Epithelial cell of proximal tubule (primary cell): ENCODE measurements around the gene CTIF. TPM values are rescaled to one million over a fixed set of nuclear protein-coding genes. Genes with fewer than 3 reads are reported as not detected.

ENCODE experiments used
- DNase-seq: peaks from one replicate; pipeline ENCODE4 v3.0.0-alpha.2; 2011; ENCODE audit warnings: low read depth
- H3K4me3 ChIP-seq: 2 replicates; pipeline ENCODE4 v1.5.1; 2011; ENCODE audit warnings: low read depth, mild to moderate bottlenecking, low read length
- total RNA-seq: library from RNA; depleted of rRNA; stranded (reverse); fragments of >200 nt; gene quantifications from 2 replicates; pipeline ENCODE4 v1.2.3, GENCODE V29; 2015
- TF ChIP-seq, protein P1 (sequence below): conservative IDR thresholded peaks from 2 replicates; pipeline ENCODE4 v1.5.1; 2012; ENCODE audit warnings: low read depth, mild to moderate bottlenecking, low read length

Gene CTIF
- total RNA-seq, 1 donor from 2014 or later = 12.9 TPM

DNA sequence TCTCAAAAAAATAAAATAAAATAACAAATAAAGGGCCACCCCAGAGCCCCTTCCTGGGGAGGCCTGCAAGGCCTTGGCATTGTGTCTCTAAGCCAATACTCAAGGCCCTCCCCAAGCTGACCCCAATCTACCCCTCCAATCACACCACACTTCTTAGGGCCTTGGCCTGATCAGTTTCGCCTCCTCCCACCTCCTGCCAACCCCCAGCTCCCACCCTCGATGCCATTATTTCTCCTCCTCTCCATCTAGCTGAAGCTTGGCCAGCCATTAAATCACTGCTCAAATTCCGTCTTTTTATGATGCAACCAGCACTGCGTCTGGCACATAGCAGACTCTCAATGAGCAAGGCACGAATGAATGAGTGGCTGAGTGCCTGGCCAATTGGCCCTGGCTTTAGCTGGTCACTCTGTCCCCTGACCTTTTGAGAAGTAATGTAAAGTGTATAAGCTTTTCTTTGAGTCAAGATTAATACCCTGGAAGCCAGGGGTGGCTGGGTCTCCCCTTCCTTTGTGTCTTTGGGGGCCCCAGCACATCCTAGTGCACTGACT lies 356.0 kb downstream of the CTIF start:
- TF ChIP-seq, protein P1, sequence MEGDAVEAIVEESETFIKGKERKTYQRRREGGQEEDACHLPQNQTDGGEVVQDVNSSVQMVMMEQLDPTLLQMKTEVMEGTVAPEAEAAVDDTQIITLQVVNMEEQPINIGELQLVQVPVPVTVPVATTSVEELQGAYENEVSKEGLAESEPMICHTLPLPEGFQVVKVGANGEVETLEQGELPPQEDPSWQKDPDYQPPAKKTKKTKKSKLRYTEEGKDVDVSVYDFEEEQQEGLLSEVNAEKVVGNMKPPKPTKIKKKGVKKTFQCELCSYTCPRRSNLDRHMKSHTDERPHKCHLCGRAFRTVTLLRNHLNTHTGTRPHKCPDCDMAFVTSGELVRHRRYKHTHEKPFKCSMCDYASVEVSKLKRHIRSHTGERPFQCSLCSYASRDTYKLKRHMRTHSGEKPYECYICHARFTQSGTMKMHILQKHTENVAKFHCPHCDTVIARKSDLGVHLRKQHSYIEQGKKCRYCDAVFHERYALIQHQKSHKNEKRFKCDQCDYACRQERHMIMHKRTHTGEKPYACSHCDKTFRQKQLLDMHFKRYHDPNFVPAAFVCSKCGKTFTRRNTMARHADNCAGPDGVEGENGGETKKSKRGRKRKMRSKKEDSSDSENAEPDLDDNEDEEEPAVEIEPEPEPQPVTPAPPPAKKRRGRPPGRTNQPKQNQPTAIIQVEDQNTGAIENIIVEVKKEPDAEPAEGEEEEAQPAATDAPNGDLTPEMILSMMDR = no peak
- DNase-seq = no peak
- no peak overlapping the region for H3K4me3 ChIP-seq

- TF ChIP-seq, protein P1 = no peak
- no peak for DNase-seq
- H3K4me3 ChIP-seq = no peak overlapping the region
Observed at GRCh38 chr18:48896326-48896874, 357.6 kb downstream of the CTIF start.

DNA sequence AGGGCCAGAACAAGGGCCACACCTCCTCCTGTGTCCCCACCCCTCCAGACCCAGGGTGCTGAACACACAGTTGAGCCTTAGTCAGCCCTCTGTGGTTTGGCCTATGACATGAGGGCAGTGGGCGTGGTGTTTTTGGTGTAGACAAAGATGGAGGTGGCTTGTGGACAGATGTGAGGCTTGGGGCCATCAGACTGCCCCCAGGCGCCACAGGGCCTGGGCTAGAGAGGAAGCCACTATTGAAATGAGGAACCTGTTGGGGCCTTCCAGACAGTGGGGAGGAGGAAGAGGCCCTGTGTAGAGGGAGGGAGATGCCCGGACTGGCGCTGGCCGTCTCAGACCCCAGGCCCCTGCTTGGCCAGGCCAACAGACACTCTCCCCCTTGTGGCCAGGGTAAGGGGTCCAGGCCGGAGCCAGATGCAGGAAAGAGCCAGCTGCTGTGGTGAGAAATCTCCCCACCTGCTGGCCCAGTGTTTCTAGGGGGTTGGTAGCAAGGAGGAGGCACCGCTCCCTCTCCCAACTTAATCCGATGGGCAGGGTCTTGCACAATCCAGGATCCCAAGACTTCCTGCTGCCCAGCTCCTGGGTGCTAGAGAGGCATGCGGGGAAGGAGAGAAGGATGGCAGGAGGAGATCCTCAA lies 358.2 kb downstream of the CTIF start:
- no peak overlapping the region for H3K4me3 ChIP-seq
- TF ChIP-seq, protein P1 = no peak
- DNase-seq = no peak

GRCh38 chr18:48897531-48897930 lies 358.7 kb downstream of the CTIF start:
- no peak for DNase-seq
- H3K4me3 ChIP-seq = no peak overlapping the region
- TF ChIP-seq, protein P1 = no peak

DNA sequence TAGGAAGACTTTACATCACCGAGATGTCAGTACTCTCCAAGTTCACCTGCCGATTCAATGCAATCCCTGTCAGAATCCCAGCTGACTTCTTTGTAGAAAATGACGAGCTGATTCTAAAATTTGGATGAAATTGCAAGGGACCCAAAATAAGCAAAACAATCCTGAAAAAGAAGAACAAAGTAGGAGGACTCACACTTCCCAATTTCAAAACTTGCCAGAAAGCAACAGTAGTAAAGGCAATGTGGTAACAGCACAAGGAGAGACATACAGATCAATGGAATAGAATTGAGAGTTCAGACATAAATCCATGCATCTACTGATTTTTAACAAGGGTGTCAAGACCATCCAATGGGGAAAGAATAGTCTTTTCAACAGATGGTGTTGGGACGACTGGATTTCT lies 359.7 kb downstream of the CTIF start:
- no peak overlapping the region for H3K4me3 ChIP-seq
- TF ChIP-seq, protein P1 = no peak
- no peak for DNase-seq

GRCh38 chr18:48899558-48900174 lies 360.8 kb downstream of the CTIF start:
- DNase-seq = no peak
- no peak overlapping the region for H3K4me3 ChIP-seq
- TF ChIP-seq, protein P1 = no peak
